T-helper 1 cell treated with Interleukin-12 subunit alpha and Interleukin-12 subunit beta and Interleukin-4 antibody, amounts not matched to agents 30 μg/mL and 1 μg/mL, for 36 hours (primary cell): ENCODE data around the gene LRRTM4.

Experiments used
- H3K27ac Mint-ChIP-seq: one replicate; pipeline ENCODE4 v1.8.0; 2021; ENCODE audit warnings: mild to moderate bottlenecking, mixed read lengths
- H3K27me3 Mint-ChIP-seq: one replicate; pipeline ENCODE4 v1.8.0; 2021; ENCODE audit warnings: low read depth, mixed read lengths
- H3K36me3 Mint-ChIP-seq: one replicate; pipeline ENCODE4 v1.8.0; 2021; ENCODE audit warnings: low read depth, mixed read lengths
- H3K4me1 Mint-ChIP-seq: one replicate; pipeline ENCODE4 v1.8.0; 2021; ENCODE audit warnings: low read depth, mixed read lengths
- H3K4me3 Mint-ChIP-seq: one replicate; pipeline ENCODE4 v1.8.0; 2021; ENCODE audit warnings: mild to moderate bottlenecking, moderate library complexity, mixed read lengths
- H3K9me3 Mint-ChIP-seq: one replicate; pipeline ENCODE4 v1.8.0; 2021; ENCODE audit warnings: mixed read lengths

LRRTM4 gene

DNA sequence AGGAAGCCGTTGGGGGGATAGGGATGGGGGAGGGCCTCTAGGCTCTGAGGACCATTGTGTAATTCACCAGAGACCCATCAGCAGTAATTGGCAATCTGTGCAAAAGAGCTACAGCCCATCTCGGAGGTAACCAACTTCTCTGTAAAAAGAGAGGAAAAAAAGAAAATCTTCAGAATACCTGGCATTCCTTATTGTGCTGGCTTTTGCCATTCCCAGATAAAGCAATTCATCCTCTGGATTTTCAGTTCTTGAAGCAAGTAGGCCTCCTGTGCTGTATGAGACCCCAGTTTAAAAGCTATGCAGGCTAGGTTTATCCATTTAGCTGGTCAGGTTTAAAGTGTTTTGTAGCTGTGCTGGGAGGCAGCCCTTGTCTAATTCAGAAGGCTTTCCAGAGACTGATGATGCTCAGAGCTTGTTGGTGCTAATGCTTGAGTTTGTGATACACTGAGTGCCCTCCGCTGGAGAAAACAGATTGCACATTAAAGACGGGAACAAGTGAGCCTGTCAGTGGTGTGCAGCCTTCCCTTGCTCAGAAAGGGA lies at the start of gene LRRTM4:
Gene LRRTM4 (minus strand): TSS at position 446 of the 540 bp plus-strand sequence.
- no peaks in the 10 kb centered on the region for H3K4me1 Mint-ChIP-seq
- peaks cover 9% of the 10 kb centered on the region for H3K9me3 Mint-ChIP-seq
- no peaks in the 10 kb centered on the region for H3K27me3 Mint-ChIP-seq
- H3K27ac Mint-ChIP-seq, result no peak within 1 kb of the TSS
- no peaks in the 10 kb centered on the region for H3K36me3 Mint-ChIP-seq
- no peak within 1 kb of the TSS for H3K4me3 Mint-ChIP-seq

DNA sequence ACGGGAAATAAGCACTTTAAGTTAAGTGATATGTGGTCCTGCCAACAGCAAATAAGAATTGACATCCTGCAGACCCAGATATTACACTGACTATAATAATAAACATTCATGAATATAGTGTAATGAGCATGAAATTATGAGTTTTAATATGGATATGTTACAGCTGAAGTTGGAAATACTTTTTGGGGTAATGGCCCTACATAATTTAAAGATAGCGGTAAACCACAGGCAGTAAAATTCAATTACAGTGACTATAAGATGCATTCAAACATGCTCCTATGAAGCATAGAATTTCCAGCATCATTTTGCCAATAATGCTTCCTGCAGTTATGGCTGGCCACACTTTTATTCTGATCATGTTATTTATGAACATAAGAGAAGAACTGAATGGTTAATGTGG lies 49.4 kb upstream of the LRRTM4 start:
- Mint-ChIP-seq H3K4me3 (no peak overlapping the region), H3K4me1 (no peaks in the 10 kb centered on the region), H3K27ac (no peak overlapping the region), H3K27me3 (no peaks in the 10 kb centered on the region), H3K9me3 (peaks cover 12% of the 10 kb centered on the region), H3K36me3 (no peaks in the 10 kb centered on the region)

DNA sequence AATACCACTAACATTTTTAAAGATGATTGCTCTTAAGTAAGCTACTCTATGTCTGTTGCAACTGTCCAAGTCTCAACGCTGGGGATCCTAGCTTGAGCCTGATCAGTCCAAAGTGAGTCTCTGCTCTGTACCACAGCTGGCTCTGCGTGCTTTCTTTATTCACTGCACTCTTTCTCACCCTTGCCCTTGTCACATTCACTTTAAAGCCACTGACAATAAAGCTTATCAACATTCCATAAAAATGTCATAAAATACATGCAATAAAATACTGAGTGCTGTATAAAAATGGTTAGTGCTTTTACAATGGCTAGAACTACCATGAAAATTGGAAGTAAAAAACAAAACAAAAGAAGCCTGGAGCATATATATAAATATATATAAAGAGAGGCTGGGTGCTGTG lies 45.5 kb upstream of the LRRTM4 start:
- Mint-ChIP-seq H3K4me3 (no peak overlapping the region), H3K9me3 (peaks cover 5% of the 10 kb centered on the region), H3K36me3 (no peaks in the 10 kb centered on the region), H3K27ac (no peak overlapping the region), H3K4me1 (no peaks in the 10 kb centered on the region), H3K27me3 (no peaks in the 10 kb centered on the region)

DNA sequence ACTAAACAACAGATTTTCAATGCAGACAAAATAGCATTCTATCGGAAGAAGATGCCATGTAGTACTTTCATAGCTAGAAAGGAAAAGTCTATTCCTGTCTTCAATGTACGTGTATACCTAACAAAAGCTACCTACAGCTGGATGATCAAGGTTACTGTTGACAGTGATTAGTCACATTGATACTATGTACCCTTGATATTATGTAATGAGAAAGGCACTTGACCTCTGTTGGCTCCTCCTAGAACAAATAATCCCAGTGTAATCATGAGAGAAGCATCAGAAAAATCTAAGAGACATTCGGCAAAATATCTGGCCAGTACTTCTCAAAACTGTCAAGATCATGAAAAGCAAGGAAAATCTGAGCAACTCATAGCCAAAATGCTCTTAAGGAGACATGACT lies 44.4 kb upstream of the LRRTM4 start:
- no peak overlapping the region for H3K4me3 Mint-ChIP-seq
- H3K36me3 Mint-ChIP-seq, result no peaks in the 10 kb centered on the region
- H3K27me3 Mint-ChIP-seq, result no peaks in the 10 kb centered on the region
- H3K9me3 Mint-ChIP-seq, result peaks cover 5% of the 10 kb centered on the region
- H3K27ac Mint-ChIP-seq, result no peak overlapping the region
- H3K4me1 Mint-ChIP-seq, result no peaks in the 10 kb centered on the region

DNA sequence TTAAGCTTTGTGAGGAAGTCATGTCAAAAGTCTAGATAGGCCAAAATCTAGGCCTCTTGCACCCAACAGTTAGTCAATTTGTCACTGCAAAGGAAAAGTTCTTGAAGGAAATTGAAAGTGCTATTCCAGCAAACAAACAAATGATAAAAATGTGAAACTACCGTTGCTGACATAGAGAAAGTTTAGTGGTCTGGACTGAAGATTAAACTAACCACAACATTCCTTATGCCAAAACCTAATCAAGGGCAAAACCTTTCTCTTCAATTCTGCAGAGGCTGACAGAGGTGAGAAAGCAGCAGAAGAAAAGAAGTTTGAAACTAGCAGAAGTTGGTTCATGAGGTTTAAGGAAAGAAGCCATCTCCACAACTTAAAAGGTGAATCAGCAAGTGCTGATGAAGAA lies 44.0 kb upstream of the LRRTM4 start:
- Mint-ChIP-seq H3K36me3 (no peaks in the 10 kb centered on the region), H3K27me3 (no peaks in the 10 kb centered on the region), H3K27ac (no peak overlapping the region), H3K4me3 (no peak overlapping the region), H3K4me1 (no peaks in the 10 kb centered on the region), H3K9me3 (peaks cover 5% of the 10 kb centered on the region)

DNA sequence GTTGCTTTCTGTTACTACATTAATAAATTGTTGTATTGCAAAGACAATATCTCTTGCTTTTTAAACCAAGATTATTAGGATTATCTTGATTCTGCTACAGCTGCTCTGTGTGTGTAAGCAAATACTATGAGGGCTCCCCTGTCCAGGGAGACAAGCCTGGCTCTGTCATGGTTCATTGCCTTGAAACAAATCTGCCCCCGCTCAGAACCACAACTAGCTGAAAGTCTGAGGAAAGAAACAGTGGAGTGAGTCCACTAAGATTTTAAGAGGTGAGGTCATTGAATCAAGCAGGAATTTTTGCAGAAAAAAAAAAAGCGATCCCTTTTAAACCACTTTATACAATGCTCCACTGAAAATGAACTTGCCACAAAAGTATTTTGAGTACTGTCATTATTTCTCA lies 30.8 kb upstream of the LRRTM4 start:
- no peaks in the 10 kb centered on the region for H3K27me3 Mint-ChIP-seq
- no peaks in the 10 kb centered on the region for H3K4me1 Mint-ChIP-seq
- peaks cover 23% of the 10 kb centered on the region for H3K9me3 Mint-ChIP-seq
- no peak overlapping the region for H3K27ac Mint-ChIP-seq
- no peaks in the 10 kb centered on the region for H3K36me3 Mint-ChIP-seq
- H3K4me3 Mint-ChIP-seq, result no peak overlapping the region

DNA sequence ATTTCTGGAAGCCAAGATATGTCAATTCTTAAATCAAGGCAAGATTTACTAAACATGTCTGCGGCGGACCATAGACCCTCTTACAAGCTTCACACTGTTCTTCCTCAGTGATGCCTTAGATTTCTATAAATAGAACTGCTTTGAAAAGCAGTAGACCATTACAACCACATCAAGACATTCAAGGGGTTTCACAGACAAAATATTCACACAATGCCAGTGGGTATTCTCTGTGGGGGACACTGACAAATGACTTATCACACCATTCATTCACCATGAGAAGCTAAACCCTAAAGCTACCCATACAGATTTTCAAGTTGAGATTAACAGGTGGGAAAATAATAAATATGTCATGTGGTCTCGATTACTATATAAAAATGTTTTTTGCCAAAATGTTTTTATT lies 15.9 kb upstream of the LRRTM4 start:
- Mint-ChIP-seq H3K9me3 (peaks cover 29% of the 10 kb centered on the region), H3K4me1 (no peaks in the 10 kb centered on the region), H3K27ac (no peak overlapping the region), H3K4me3 (no peak overlapping the region), H3K36me3 (no peaks in the 10 kb centered on the region), H3K27me3 (no peaks in the 10 kb centered on the region)

DNA sequence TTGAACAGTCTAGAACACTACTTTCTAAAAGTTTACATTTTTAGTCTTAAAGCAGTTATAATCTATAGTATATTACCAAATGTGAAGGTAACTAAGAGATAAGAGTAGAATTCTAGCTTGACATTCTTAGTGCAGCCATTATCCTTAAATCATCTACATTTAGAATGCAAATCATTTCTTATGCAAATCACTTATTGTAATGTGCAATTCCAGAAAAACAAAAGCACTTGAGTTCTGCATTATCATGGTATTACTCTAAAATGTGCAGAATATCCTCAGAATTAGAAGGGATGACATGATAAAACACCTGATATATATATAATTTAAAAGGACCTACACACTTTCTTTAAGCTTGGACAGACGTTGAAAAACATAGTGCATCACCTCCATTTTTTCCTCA lies 712 bp upstream of the LRRTM4 start:
- Mint-ChIP-seq H3K27me3 (no peaks in the 10 kb centered on the region), H3K36me3 (no peaks in the 10 kb centered on the region), H3K4me1 (no peaks in the 10 kb centered on the region), H3K4me3 (no peak overlapping the region), H3K9me3 (peaks cover 9% of the 10 kb centered on the region), H3K27ac (no peak overlapping the region)

DNA sequence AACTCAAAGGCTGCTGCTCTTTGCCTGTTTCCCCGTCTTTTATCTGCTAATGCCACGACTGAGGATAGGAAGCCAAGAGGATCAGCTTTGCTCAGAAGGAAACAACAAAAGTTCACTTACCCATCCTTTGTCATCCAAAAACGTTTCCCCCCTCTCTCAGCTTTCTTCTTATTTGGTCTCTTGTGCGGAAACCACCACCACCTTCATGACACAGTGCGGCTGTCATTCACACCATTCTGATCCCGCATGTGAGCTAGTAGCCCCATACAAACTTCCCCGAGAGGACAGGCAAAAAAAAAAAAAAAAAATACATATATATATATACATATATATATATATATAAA lies 656 bp downstream of the LRRTM4 start:
- no peak overlapping the region for H3K4me3 Mint-ChIP-seq
- H3K9me3 Mint-ChIP-seq, result peaks cover 9% of the 10 kb centered on the region
- no peaks in the 10 kb centered on the region for H3K4me1 Mint-ChIP-seq
- no peaks in the 10 kb centered on the region for H3K36me3 Mint-ChIP-seq
- no peak overlapping the region for H3K27ac Mint-ChIP-seq
- H3K27me3 Mint-ChIP-seq, result no peaks in the 10 kb centered on the region

DNA sequence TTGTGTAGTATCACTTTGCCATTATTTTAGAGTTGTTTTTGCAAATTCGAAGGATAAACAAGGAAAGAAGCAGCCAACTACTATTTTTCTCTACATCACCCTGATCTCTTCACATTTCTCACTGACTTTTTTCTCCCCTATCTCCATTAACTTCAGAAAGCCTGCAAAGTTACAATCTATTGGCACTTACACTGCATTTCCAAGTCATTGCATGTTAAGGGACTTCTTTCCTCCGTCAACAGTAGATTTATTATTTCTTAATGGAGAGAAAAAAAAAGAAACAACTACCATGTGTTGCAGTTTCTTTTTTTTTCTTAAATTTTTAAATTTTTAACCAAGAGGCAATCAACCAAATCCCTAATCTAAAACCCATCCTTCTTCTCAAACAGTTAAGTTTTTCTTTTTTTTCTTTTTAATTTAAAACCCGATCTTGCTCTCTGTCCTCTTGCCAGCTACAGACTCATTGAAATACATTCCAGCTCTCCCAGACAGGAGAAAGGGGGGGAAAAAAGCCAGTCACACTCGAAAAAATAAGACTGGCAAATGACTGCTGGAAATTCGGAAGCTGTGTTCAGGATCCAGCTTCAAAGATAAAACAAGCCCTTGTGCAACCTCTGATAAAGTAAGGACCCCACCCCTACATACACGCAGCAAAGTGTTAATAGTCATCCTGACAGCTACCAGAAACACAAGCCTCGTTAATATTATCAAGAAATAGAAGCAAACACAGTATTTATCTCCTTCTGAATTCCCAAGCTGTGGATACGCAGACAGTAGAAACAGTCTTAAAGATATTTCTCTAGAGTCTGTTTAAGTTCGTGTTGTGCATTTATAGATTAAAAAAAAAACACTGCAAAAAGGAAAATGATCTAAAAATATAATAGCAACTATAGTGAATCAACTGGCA lies 1.3 kb downstream of the LRRTM4 start:
- H3K27me3 Mint-ChIP-seq, result no peaks in the 10 kb centered on the region
- peaks cover 9% of the 10 kb centered on the region for H3K9me3 Mint-ChIP-seq
- H3K27ac Mint-ChIP-seq, result no peak overlapping the region
- no peaks in the 10 kb centered on the region for H3K36me3 Mint-ChIP-seq
- no peak overlapping the region for H3K4me3 Mint-ChIP-seq
- H3K4me1 Mint-ChIP-seq, result no peaks in the 10 kb centered on the region

DNA sequence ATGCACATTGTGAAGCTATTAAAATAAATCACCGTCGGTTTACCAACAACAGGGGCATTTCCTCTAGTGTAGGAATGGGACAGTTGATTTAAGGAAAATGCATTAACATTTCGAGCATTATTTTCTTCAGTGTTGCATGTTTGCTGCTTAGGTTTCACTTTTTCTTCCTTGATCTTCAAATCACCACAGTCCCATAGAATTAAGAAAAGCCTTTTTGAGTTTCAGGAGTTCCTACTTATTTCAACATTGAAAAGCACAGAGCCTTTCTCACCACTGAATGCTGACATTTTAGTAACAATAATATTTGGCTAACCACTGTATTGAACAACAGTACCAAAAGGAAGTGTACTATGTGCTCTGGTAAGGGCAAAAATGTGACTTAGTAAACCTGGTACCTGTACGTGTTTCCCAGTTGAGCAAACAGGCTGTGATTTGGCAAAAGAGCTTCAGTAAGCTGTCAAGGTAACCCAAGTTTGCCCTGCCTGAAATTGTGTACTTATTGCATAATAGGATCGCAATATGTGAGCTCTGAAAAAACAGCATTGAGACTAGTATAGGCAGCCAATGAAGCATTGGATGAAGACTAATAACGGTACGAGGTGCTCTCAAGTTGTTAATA lies 2.2 kb downstream of the LRRTM4 start:
- Mint-ChIP-seq H3K4me1 (no peaks in the 10 kb centered on the region), H3K4me3 (no peak overlapping the region), H3K27ac (no peak overlapping the region), H3K9me3 (peaks cover 9% of the 10 kb centered on the region), H3K27me3 (no peaks in the 10 kb centered on the region), H3K36me3 (no peaks in the 10 kb centered on the region)

DNA sequence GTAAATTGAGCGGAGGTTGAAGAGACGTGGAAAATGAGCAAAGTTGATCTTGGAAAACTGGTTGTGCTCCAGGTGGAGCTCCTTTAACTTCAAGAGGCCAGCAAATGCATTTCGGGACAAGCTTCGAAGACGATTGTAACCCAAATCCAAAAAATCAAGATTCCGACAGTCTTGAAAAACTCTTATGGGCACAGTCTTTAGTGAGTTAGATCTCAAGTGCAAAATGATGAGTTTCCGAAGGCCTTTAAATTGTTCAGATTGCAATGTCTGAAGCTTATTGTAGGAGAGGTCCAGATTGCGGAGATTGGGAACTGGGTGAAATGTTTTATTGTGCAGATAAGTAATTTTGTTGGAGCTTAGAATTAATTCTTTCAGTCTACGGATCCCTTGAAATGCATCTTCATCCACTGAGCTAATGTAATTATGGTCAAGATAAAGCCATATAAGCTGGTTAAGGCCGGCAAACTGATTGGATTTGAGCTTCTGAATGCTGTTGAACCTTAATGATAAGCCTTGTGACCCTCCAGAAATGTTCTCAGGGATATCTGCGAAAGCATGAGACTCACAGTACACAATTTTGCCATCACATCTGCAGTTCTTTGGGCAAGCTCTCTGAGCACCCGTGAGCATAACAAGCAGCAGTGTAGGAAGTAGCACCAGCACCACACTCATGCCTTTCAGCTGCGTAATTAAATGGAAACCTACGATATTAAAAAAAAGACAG lies 2.9 kb downstream of the LRRTM4 start:
- H3K36me3 Mint-ChIP-seq, result no peaks in the 10 kb centered on the region

DNA sequence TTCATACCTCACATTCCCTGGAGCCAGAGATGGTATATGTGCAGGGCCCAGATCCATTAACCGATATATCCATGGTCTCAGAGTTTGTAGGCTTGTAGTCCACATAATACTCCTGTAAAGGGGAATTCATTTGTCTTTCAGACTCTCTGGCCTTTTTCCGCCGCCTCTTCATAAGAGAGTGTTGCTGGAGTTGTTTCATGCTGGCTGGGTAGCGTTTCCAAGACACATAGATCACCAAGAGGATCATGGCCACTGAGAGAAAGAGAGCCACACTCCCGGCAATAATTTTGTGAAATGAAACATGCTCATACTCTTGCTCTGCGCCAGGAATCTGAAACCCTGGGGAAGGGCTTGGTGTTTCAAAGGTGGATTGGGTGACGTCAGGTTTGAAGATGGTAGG lies 3.9 kb downstream of the LRRTM4 start:
- H3K36me3 Mint-ChIP-seq, result no peaks in the 10 kb centered on the region
- H3K4me1 Mint-ChIP-seq, result no peaks in the 10 kb centered on the region
- no peak overlapping the region for H3K27ac Mint-ChIP-seq
- peaks cover 9% of the 10 kb centered on the region for H3K9me3 Mint-ChIP-seq
- no peaks in the 10 kb centered on the region for H3K27me3 Mint-ChIP-seq
- H3K4me3 Mint-ChIP-seq, result no peak overlapping the region

More for the DNA sequence above, 2.9 kb downstream of the LRRTM4 start:
- no peak overlapping the region for H3K27ac Mint-ChIP-seq
- no peak overlapping the region for H3K4me3 Mint-ChIP-seq
- no peaks in the 10 kb centered on the region for H3K27me3 Mint-ChIP-seq
- H3K4me1 Mint-ChIP-seq, result no peaks in the 10 kb centered on the region
- H3K9me3 Mint-ChIP-seq, result peaks cover 9% of the 10 kb centered on the region

DNA sequence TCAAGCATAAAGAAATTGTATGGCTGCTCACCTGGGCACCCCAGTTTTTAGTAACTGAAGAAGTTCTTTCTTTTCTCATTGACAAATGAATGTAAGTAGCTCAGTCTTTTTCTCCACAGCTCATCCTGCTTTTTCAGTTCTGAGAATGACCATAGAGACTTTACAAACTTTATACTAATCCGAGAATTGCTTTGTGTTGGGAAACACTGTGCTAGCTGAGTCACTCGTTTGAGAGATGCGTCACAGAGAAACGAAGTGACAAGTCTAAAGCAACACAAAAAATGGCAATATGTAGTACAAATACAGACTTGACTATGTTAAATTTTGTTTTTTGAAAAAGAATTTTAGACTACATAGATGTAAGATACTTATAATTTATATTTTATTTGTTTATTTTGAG lies 9.0 kb downstream of the LRRTM4 start:
- H3K27ac Mint-ChIP-seq, result no peak overlapping the region
- H3K4me3 Mint-ChIP-seq, result no peak overlapping the region
- H3K27me3 Mint-ChIP-seq, result no peaks in the 10 kb centered on the region
- H3K9me3 Mint-ChIP-seq, result peaks cover under 1% of the 10 kb centered on the region
- no peaks in the 10 kb centered on the region for H3K36me3 Mint-ChIP-seq
- no peaks in the 10 kb centered on the region for H3K4me1 Mint-ChIP-seq

DNA sequence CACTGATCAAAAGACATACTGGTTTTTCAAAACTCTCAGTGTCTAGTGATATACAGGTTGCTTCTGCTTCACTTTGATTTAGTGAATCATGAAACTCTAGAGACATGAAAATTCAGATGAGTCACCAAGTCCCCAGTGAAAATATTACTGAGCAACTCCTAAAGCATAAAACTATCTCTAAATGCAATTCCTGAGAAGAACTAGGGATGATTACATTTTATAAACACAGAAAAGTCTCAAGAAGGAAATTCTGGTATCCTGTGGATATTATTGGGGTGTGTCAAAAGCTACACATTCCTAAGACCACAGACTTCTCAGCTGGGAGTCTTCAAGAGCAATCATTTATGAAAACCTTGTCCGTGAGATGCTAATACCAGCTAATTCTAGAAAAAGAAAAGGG lies 9.7 kb downstream of the LRRTM4 start:
- Mint-ChIP-seq H3K4me3 (no peak overlapping the region), H3K4me1 (no peaks in the 10 kb centered on the region), H3K27ac (no peak overlapping the region), H3K27me3 (no peaks in the 10 kb centered on the region), H3K36me3 (no peaks in the 10 kb centered on the region), H3K9me3 (no peaks in the 10 kb centered on the region)
